Epithelial cell of proximal tubule (primary cell): ENCODE data around the gene ERBB2. TPM values are rescaled to one million over a fixed set of nuclear protein-coding genes. Genes with fewer than 3 reads are reported as not detected.

Experiments used
- DNase-seq: peaks from one replicate; pipeline ENCODE4 v3.0.0-alpha.2; 2011; ENCODE audit warnings: low read depth
- H3K4me3 ChIP-seq: 2 replicates; pipeline ENCODE4 v1.5.1; 2011; ENCODE audit warnings: low read depth, mild to moderate bottlenecking, low read length
- CTCF ChIP-seq: conservative IDR thresholded peaks from 2 replicates; pipeline ENCODE4 v1.5.1; 2012; ENCODE audit warnings: low read depth, mild to moderate bottlenecking, low read length
- total RNA-seq: library from RNA; depleted of rRNA; stranded (reverse); fragments of >200 nt; gene quantifications from 2 replicates; pipeline ENCODE4 v1.2.3, GENCODE V29; 2015

Gene ERBB2
- total RNA-seq, 1 donor from 2014 or later: 53.3 TPM

GRCh38 chr17:39666231-39666600, 33.6 kb upstream of the ERBB2 start:
- TF ChIP-seq CTCF: no peak
- DNase-seq: no peak
- no peak overlapping the region for H3K4me3 ChIP-seq

GRCh38 chr17:39666601-39667261, 33.1 kb upstream of the ERBB2 start:
- no peak for DNase-seq
- H3K4me3 ChIP-seq: no peak overlapping the region
- no peak for TF ChIP-seq CTCF

- no peak for DNase-seq
- TF ChIP-seq CTCF: no peak
- H3K4me3 ChIP-seq: no peak overlapping the region
These were observed 32.5 kb upstream of the ERBB2 start for GRCh38 chr17:39667262-39667944.

- DNase-seq: no peak
- peak within 1 kb of the TSS; percentile 28 for H3K4me3 ChIP-seq
These were observed 31.6 kb upstream of the ERBB2 start, which contains the start of gene PNMT for GRCh38 chr17:39667945-39668924. Gene PNMT, plus strand, starts transcription at chr17:39668453. Its CDS starts 23 bp downstream, at chr17:39668476.

GRCh38 chr17:39669897-39670735, 29.7 kb upstream of the ERBB2 start:
- no peak overlapping the region for H3K4me3 ChIP-seq
- no peak for DNase-seq
- TF ChIP-seq CTCF: no peak

More at GRCh38 chr17:39667945-39668924, 31.6 kb upstream of the ERBB2 start, which contains the start of gene PNMT:
- peak; percentile 65 for TF ChIP-seq CTCF

- no peak for DNase-seq
- TF ChIP-seq CTCF: no peak
- no peak overlapping the region for H3K4me3 ChIP-seq
These were observed 29.1 kb upstream of the ERBB2 start for GRCh38 chr17:39670746-39671145.
